B cell (primary cell): Measurements from ENCODE around the gene HS3ST3A1. TPM values are rescaled to one million over a fixed set of nuclear protein-coding genes. Genes with fewer than 3 reads are reported as not detected.

Experiments used
- ATAC-seq: fragments of 200-7000 bp; cut with Tn5 transposase; one replicate; pipeline ENCODE4 v1.10.0; 2021; ENCODE audit warnings: low read depth, mild to moderate bottlenecking, moderate number of reproducible peaks, moderate library complexity
- CTCF ChIA-PET: fragments of 350-600 bp; sonication (Branson Sonifier 250); formaldehyde crosslinking; loops from one replicate; lab custom pipeline; 2021; ENCODE audit warnings: antibody characterized with exemption, inconsistent platforms; lab: Charles Lee
- POLR2A ChIA-PET: fragments of 350-600 bp; sonication (Branson Sonifier 250); formaldehyde crosslinking; loops from one replicate; lab custom pipeline; 2021; ENCODE audit warnings: antibody characterized with exemption; lab: Charles Lee
- DNase-seq: peaks from one replicate; pipeline ENCODE4 v3.0.0; 2013
- H2AFZ ChIP-seq: 2 replicates; pipeline ENCODE4 v1.6.1; 2012; ENCODE audit warnings: mild to moderate bottlenecking, low read depth, low read length; ENCODE audit not compliant: insufficient read depth, poor library complexity, severe bottlenecking
- H3K27ac ChIP-seq, 2 donors: 1 replicate in 1 of 2; 2 replicates in 1 of 2; pipeline ENCODE4 v1.5.1; 2012 to 2013; ENCODE audit warnings: low read length in 2 of 2, mild to moderate bottlenecking in 2 of 2, moderate library complexity in 1 of 2
- H3K27me3 ChIP-seq, 4 experiments: fragments of 200-600 bp in 1 of 4; sonication (generic) in 1 of 4; replicated peaks in 1 of 4; 1 replicate in 2 of 4; 2 replicates in 2 of 4; pipeline versions ENCODE4 v1.6.1 to v1.7.0; 2013 to 2016; ENCODE audit warnings: low read length in 3 of 4, mild to moderate bottlenecking in 2 of 4, mixed read lengths in 1 of 4, moderate library complexity in 1 of 4; ENCODE audit not compliant: insufficient read depth in 4 of 4, control insufficient read depth in 3 of 4; ENCODE audit errors: control extremely low read depth in 1 of 4
- H3K36me3 ChIP-seq, 2 experiments: replicated peaks in 1 of 2; 1 replicate in 1 of 2; 2 replicates in 1 of 2; pipeline versions ENCODE4 v1.6.1 to v1.7.1; 2013; ENCODE audit warnings: low read length in 1 of 2; ENCODE audit not compliant: insufficient read depth in 2 of 2, control insufficient read depth in 1 of 2; ENCODE audit errors: control extremely low read depth in 1 of 2, extremely low read depth in 1 of 2
- H3K4me1 ChIP-seq, 2 donors: fragments of 200-600 bp in 1 of 2; sonication (generic) in 1 of 2; 1 replicate in 1 of 2; 2 replicates in 1 of 2; pipeline versions ENCODE4 v1.5.1 to v1.6.1; 2013 to 2017; ENCODE audit warnings: low read length in 2 of 2; ENCODE audit not compliant: control insufficient read depth in 2 of 2, insufficient read depth in 2 of 2
- H3K4me2 ChIP-seq: replicated peaks from 2 replicates; pipeline ENCODE3; 2012; ENCODE audit warnings: mild to moderate bottlenecking, low read depth, low read length; ENCODE audit not compliant: poor library complexity, severe bottlenecking
- H3K4me3 ChIP-seq, 5 experiments: fragments of 200-600 bp in 1 of 5; sonication (generic) in 1 of 5; 1 replicate in 3 of 5; 2 replicates in 2 of 5; pipeline versions ENCODE4 v1.5.1 to v1.7.0; 2011 to 2016; ENCODE audit warnings: low read length in 4 of 5, mild to moderate bottlenecking in 4 of 5, low read depth in 2 of 5, control low read depth in 1 of 5, moderate library complexity in 1 of 5; ENCODE audit not compliant: insufficient read depth in 1 of 5; ENCODE audit errors: control extremely low read depth in 1 of 5, extremely low read depth in 1 of 5
- H3K79me2 ChIP-seq: fragments of 200-600 bp; sonication (generic); one replicate; pipeline ENCODE4 v1.6.0; 2016; ENCODE audit warnings: low read length; ENCODE audit not compliant: control insufficient read depth, insufficient read depth
- H3K9ac ChIP-seq: fragments of 200-600 bp; sonication (generic); 2 replicates; pipeline ENCODE4 v1.6.1; 2017; ENCODE audit warnings: mild to moderate bottlenecking, low read length, moderate library complexity
- H3K9me3 ChIP-seq, 3 donors: one replicate each; pipeline versions ENCODE4 v1.6.1 to v1.7.1; 2013; ENCODE audit warnings: low read length in 2 of 3; ENCODE audit not compliant: control insufficient read depth in 2 of 3, insufficient read depth in 1 of 3; ENCODE audit errors: control extremely low read depth in 1 of 3
- H4K20me1 ChIP-seq: 2 replicates; pipeline ENCODE4 v1.6.0; 2012; ENCODE audit warnings: mild to moderate bottlenecking, low read length; ENCODE audit not compliant: insufficient read depth, control insufficient read depth, poor library complexity, severe bottlenecking
- H3K27ac Mint-ChIP-seq: one replicate; pipeline ENCODE4 v1.8.0; 2021; ENCODE audit warnings: mixed read lengths
- H3K27me3 Mint-ChIP-seq: one replicate; pipeline ENCODE4 v1.8.0; 2021; ENCODE audit warnings: mixed read lengths
- H3K4me1 Mint-ChIP-seq: one replicate; pipeline ENCODE4 v1.8.0; 2021; ENCODE audit warnings: mixed read lengths
- H3K4me3 Mint-ChIP-seq: one replicate; pipeline ENCODE4 v1.8.0; 2021; ENCODE audit warnings: mixed read lengths
- H3K9me3 Mint-ChIP-seq: one replicate; pipeline ENCODE4 v1.8.0; 2022; ENCODE audit warnings: mixed read lengths; ENCODE audit not compliant: insufficient read depth
- CTCF ChIP-seq: fragments of 200-600 bp; IDR thresholded peaks from one replicate; pipeline ENCODE4 v1.8.0; 2022; ENCODE audit warnings: antibody characterized with exemption, mild to moderate bottlenecking
- EZH2 ChIP-seq: IDR thresholded peaks from 2 replicates; pipeline ENCODE4 v1.6.1; 2012; ENCODE audit warnings: borderline replicate concordance, low read depth, mild to moderate bottlenecking, moderate library complexity, low read length; ENCODE audit not compliant: insufficient read depth, poor library complexity, severe bottlenecking
- WGBS: methylation state at CpG from one replicate; pipeline ENCODE4 v1.1.5; 2013; ENCODE audit warnings: missing lambda C conversion rate; ENCODE audit not compliant: insufficient coverage; 5-methylcytosine and 5-hydroxymethylcytosine counted together
- intact Hi-C: fragments of 100-400 bp; cut with micrococcal nuclease; formaldehyde crosslinking; loops from one replicate; pipeline ENCODE4 v1.10.0; 2022
- polyA plus RNA-seq: library from polyadenylated mRNA; depleted of rRNA; stranded (reverse); fragments of >200 nt; gene quantifications from 2 replicates; pipeline ENCODE4 v1.2.3, GENCODE V29; 2012
- total RNA-seq, 2 donors: library from RNA; stranded (reverse); fragments of 120-200 nt in 1 of 2; gene quantifications; 1 replicate in 1 of 2; 2 replicates in 1 of 2; pipeline versions ENCODE4 v1.2.3 to v1.2.4, GENCODE V29; 2013 to 2022

The HS3ST3A1 gene
- total and polyA plus RNA-seq, 2 donors (not counting 1 experiment from before 2014, with no cell fraction given) = 0.17 to 0.75 TPM

DNA sequence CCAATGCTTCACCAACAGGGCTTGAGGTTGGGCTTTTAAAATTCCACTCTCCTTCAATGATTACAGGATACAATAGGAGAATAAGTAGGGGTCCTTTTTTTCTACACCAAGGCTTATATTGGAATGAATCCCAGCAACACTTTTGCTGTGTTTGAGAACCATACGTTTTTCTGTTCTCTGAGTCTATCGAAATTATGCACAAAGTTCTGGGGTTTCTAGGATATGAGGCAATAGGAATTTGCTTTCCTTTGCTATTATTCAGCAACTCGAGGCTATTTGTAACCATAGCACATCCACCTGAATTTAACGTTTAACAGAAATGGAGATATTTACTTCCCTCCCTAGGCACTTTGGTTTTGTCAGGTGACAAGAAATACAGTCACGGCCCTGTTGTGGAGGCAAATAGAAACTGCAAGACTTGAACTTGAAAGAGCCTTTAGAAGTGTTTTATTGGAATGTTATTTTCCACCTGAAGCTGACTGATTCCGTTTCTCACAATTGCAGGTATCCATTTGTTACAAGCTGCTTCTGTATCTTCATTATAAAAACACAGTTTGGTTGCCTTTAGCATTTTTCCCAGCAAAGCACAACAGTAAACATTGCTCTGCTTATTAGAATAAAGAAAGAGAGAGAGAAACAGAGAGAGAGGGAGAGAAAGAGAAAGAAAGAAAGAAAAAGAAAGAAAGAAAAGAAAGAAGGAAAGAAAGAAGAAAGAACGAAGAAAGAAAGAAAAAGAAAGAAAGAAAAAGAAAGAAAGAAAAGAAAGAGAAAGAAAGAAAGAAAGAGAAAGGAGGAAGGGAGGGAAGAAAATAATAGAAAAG lies 109.6 kb downstream of the HS3ST3A1 start:
- Mint-ChIP-seq H3K4me3 (no peak overlapping the region), H3K4me1 (peaks cover 2% of the 10 kb centered on the region), H3K27ac (no peak overlapping the region), H3K27me3 (no peaks in the 10 kb centered on the region), H3K9me3 (no peaks in the 10 kb centered on the region)
- Histone ChIP-seq H3K4me3 (no peak overlapping the region), H3K79me2 (no peaks in the 10 kb centered on the region), H3K36me3 (no peaks in the 10 kb centered on the region), H3K4me2 (no peak overlapping the region), H3K27me3 (no peaks in the 10 kb centered on the region), H3K4me1 (no peaks in the 10 kb centered on the region), H3K9ac (no peak overlapping the region), H4K20me1 (no peaks in the 10 kb centered on the region), H3K27ac (no peak overlapping the region), H3K9me3 (no peaks in the 10 kb centered on the region), H2AFZ (no peak overlapping the region)
- no CpG with 5 or more reads among the region's 7 CpGs for WGBS
- ATAC-seq = no peak
- POLR2A ChIA-PET = no interaction called here
- no peak for DNase-seq
- TF ChIP-seq EZH2 (no peak), CTCF (peak; percentile 27)
- intact Hi-C loops = no loop called here
- CTCF ChIA-PET = no interaction called here

DNA sequence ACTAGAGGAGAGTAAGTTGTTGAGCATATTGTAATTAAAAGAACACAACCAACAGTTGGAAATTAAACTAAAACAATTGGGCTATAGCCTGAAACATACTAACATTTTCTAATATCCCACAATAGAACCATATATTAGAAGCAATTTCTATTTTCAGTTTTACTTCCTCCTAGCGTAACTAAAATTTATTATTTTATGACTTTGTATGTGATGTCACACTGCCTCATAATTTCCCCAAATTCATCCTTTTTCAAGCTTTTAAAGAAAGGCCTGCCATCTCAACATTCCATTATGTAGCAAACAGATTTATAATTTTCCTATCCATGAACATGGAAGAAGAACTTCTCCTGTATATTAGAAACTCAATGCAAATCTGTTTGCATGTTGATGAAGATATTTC lies 110.2 kb downstream of the HS3ST3A1 start:
- no peaks in the 10 kb centered on the region for H3K9me3 Mint-ChIP-seq
- peaks cover 2% of the 10 kb centered on the region for H3K4me1 Mint-ChIP-seq
- Histone ChIP-seq H3K4me1 (no peaks in the 10 kb centered on the region), H3K27me3 (no peaks in the 10 kb centered on the region), H3K9me3 (no peaks in the 10 kb centered on the region), H3K9ac (no peak overlapping the region), H3K79me2 (no peaks in the 10 kb centered on the region), H2AFZ (no peak overlapping the region), H3K27ac (no peak overlapping the region), H3K4me2 (no peak overlapping the region), H3K36me3 (no peaks in the 10 kb centered on the region), H3K4me3 (no peak overlapping the region), H4K20me1 (no peaks in the 10 kb centered on the region)
- CTCF ChIA-PET = no interaction called here
- H3K4me3 Mint-ChIP-seq = no peak overlapping the region
- TF ChIP-seq CTCF = no peak
- TF ChIP-seq EZH2 = no peak
- peaks cover 3% of the 10 kb centered on the region for H3K27me3 Mint-ChIP-seq
- H3K27ac Mint-ChIP-seq = no peak overlapping the region
- ATAC-seq = no peak
- WGBS = no CpG with 5 or more reads among the region's 1 CpG
- intact Hi-C loops = no loop called here
- no peak for DNase-seq
- POLR2A ChIA-PET = no interaction called here
